ENCODE data around the gene SIAH3.
A peak's percentile ranks its signal among the peaks of the same experiment; 100 is the strongest.

Gene SIAH3, protein sequence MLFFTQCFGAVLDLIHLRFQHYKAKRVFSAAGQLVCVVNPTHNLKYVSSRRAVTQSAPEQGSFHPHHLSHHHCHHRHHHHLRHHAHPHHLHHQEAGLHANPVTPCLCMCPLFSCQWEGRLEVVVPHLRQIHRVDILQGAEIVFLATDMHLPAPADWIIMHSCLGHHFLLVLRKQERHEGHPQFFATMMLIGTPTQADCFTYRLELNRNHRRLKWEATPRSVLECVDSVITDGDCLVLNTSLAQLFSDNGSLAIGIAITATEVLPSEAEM

GRCh38 chr13:45851171-45851921 is at the start of gene SIAH3:
Gene SIAH3, minus strand, starts transcription at chr13:45851753. Its CDS starts 124 bp downstream, at chr13:45851629.
- peak within 1 kb of the TSS; percentile 22 for H3K4me3 ChIP-seq (ENCODE audit: low read depth, low read length)
- TF ChIP-seq, protein P1, sequence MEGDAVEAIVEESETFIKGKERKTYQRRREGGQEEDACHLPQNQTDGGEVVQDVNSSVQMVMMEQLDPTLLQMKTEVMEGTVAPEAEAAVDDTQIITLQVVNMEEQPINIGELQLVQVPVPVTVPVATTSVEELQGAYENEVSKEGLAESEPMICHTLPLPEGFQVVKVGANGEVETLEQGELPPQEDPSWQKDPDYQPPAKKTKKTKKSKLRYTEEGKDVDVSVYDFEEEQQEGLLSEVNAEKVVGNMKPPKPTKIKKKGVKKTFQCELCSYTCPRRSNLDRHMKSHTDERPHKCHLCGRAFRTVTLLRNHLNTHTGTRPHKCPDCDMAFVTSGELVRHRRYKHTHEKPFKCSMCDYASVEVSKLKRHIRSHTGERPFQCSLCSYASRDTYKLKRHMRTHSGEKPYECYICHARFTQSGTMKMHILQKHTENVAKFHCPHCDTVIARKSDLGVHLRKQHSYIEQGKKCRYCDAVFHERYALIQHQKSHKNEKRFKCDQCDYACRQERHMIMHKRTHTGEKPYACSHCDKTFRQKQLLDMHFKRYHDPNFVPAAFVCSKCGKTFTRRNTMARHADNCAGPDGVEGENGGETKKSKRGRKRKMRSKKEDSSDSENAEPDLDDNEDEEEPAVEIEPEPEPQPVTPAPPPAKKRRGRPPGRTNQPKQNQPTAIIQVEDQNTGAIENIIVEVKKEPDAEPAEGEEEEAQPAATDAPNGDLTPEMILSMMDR (conservative IDR thresholded peaks at IDR 0.05; ENCODE audit: low read depth, low read length): no peak
- DNase-seq (ENCODE audit: low read depth): peak; percentile 42

GRCh38 chr13:45899406-45899805 is 47.9 kb upstream of the SIAH3 start:
- TF ChIP-seq, protein P1 (conservative IDR thresholded peaks at IDR 0.05; ENCODE audit: low read depth, low read length): no peak
- DNase-seq (ENCODE audit: low read depth): no peak
- no peak overlapping the region for H3K4me3 ChIP-seq (ENCODE audit: low read depth, low read length)

DNA sequence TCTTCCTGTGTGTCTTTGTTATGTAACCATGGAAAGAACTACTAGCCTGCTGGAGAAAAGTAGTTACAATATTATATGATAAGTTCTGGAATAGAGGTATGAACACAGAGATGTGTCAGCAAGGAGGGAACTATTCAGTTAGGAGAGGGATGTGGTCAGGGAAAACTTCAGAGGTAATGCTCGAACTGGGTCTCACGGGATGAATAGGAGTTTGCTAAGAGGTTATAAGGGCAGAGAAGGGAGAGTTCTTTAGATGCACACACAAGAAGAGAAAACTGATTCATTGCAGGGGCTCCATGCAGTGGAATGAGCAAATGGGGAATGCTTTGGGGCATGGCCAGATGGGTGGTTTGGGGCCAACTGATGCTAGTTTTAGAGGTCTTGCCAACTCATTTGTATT is 46.0 kb upstream of the SIAH3 start:
- no peak for DNase-seq (ENCODE audit: low read depth)
- TF ChIP-seq, protein P1 (conservative IDR thresholded peaks at IDR 0.05; ENCODE audit: low read depth, low read length): no peak
- H3K4me3 ChIP-seq (ENCODE audit: low read depth, low read length): no peak overlapping the region

DNA sequence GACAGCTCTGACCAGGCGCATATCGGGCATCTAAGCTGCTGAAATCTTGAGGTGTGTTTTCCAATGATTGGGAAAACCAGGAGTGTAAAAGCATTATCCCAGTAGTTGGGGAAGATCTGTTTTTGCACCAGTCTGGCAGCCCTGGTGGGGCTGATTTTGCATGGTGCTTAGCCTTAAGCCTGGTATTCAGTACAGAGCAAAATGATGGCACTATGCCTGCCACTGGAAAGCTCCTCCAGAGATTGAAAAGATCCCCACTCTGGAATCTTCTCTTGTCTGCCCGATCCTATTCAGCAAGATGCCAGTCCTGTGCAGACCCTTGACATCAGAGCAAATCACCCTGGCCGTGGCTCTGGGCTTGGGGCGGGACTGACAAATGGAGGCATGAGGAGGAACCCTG is 44.7 kb upstream of the SIAH3 start:
- TF ChIP-seq, protein P1 (conservative IDR thresholded peaks at IDR 0.05; ENCODE audit: low read depth, low read length): no peak
- no peak overlapping the region for H3K4me3 ChIP-seq (ENCODE audit: low read depth, low read length)
- DNase-seq (ENCODE audit: low read depth): no peak

DNA sequence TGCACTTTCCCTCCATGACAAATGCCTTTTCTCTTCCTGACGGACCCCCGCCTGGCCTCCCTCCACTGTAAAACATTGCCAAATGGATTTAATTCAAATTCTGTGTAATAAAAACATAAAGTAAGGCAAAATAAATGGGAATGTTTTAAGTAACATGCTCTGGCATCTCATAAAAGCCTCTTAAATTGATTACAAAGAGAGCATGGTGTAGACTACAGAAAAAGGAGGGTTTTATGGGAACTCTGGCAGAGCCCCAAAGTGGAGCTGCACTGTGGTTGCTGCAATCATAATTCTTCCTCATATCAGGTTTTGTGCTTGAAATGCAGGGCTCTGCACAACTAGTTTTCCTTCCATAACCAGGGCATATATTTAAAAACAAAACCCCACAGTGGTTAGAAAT is 44.3 kb upstream of the SIAH3 start:
- TF ChIP-seq, protein P1 (conservative IDR thresholded peaks at IDR 0.05; ENCODE audit: low read depth, low read length): no peak
- DNase-seq (ENCODE audit: low read depth): no peak
- H3K4me3 ChIP-seq (ENCODE audit: low read depth, low read length): no peak overlapping the region

DNA sequence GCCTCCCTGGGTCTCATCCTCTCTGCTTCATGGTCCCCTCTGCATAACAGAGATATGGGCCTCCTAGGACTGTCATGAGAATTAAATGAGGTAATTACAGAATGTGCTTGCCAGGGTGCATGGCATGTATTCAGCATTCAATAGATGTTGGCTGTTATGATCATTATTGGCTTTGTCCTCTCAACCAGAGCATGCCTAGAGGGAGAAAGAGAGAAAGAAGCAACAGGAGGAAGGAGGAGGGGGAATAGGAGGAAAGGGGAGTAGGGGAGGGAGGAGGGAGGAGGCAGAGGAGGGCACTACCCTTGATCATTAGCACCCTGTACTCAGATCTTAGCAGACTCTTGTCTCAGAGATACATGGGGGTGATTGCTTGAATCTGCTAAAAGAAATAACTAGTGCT is 41.0 kb upstream of the SIAH3 start:
- DNase-seq (ENCODE audit: low read depth): no peak
- no peak overlapping the region for H3K4me3 ChIP-seq (ENCODE audit: low read depth, low read length)
- TF ChIP-seq, protein P1 (conservative IDR thresholded peaks at IDR 0.05; ENCODE audit: low read depth, low read length): no peak
